Measurements from ENCODE around the gene RPL9. TPM values are rescaled to one million over a fixed set of nuclear protein-coding genes. Genes with fewer than 3 reads are reported as not detected.

RPL9 gene
- total and polyA plus RNA-seq, 2 donors from 2014 or later: 1,087 to 2,403 TPM

DNA sequence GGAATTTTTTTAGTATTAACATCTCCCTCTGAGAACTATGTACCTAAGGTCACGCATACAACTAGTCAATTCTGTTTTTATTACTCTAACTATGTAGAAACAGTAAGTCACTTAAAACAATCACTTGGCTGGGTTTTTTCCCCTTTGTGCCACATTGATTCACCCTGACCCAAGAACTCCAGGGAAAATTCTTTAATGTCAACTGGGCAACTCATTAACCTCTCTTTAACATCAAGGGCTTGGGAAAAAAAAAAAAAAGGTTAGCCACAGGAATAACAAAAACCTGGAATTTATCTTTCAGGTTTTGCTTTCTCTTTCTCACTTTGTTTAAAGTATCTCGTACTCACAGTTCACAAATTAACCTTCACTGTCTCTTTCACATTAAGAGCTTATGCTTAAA is 8.1 kb downstream of the RPL9 start:
- H3K36me3 ChIP-seq (ENCODE audit: control insufficient read depth in 2 of 3, insufficient read depth in 3 of 3, low read length in 3 of 3): peaks cover 8 to 30% (median 22%) of the 10 kb centered on the region in 3 donors
- H3K27me3 ChIP-seq (ENCODE audit: control insufficient read depth, insufficient read depth, low read length): no peaks in the 10 kb centered on the region
- H3K9me3 ChIP-seq (ENCODE audit: control insufficient read depth in 2 of 3, insufficient read depth in 1 of 3, low read length in 3 of 3): no peaks in the 10 kb centered on the region
- FAIRE-seq: no peak
- intact Hi-C loops (cut with DNase I): no loop called here
- no peak overlapping the region for H3K9ac ChIP-seq (ENCODE audit: low read length in 3 of 3)
- peaks cover 0 to 12% (median 11%) of the 10 kb centered on the region in 3 donors for H3K4me1 ChIP-seq (ENCODE audit: control insufficient read depth in 2 of 3, insufficient read depth in 2 of 3, low read depth in 1 of 3, low read length in 3 of 3)
- DNase-seq: peak in 1 of 5 donors; percentile 30
- TF ChIP-seq, protein P1, sequence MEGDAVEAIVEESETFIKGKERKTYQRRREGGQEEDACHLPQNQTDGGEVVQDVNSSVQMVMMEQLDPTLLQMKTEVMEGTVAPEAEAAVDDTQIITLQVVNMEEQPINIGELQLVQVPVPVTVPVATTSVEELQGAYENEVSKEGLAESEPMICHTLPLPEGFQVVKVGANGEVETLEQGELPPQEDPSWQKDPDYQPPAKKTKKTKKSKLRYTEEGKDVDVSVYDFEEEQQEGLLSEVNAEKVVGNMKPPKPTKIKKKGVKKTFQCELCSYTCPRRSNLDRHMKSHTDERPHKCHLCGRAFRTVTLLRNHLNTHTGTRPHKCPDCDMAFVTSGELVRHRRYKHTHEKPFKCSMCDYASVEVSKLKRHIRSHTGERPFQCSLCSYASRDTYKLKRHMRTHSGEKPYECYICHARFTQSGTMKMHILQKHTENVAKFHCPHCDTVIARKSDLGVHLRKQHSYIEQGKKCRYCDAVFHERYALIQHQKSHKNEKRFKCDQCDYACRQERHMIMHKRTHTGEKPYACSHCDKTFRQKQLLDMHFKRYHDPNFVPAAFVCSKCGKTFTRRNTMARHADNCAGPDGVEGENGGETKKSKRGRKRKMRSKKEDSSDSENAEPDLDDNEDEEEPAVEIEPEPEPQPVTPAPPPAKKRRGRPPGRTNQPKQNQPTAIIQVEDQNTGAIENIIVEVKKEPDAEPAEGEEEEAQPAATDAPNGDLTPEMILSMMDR (IDR thresholded peaks at IDR 0.05; ENCODE audit: borderline replicate concordance, extremely low read depth, insufficient read depth): no peak
- H3K4me3 ChIP-seq (ENCODE audit: low read length in 3 of 3): no peak overlapping the region
- H3K27ac ChIP-seq (ENCODE audit: low read depth in 2 of 2, low read length in 2 of 2): peak overlapping the region in 1 of 2 donors; percentile 26

DNA sequence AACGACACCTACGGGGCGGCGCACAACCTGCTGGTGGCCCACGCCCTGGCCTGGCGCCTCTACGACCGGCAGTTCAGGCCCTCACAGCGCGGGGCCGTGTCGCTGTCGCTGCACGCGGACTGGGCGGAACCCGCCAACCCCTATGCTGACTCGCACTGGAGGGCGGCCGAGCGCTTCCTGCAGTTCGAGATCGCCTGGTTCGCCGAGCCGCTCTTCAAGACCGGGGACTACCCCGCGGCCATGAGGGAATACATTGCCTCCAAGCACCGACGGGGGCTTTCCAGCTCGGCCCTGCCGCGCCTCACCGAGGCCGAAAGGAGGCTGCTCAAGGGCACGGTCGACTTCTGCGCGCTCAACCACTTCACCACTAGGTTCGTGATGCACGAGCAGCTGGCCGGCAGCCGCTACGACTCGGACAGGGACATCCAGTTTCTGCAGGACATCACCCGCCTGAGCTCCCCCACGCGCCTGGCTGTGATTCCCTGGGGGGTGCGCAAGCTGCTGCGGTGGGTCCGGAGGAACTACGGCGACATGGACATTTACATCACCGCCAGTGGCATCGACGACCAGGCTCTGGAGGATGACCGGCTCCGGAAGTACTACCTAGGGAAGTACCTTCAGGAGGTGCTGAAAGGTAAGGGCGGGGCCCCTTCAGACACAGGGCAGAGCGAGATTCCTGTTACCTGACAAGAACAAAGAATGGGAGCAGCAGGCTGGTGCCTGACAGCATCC is 11.7 kb downstream of the RPL9 start:
- Histone ChIP-seq H3K27ac (ENCODE audit: low read depth in 2 of 2, low read length in 2 of 2) (no peak overlapping the region), H3K4me1 (ENCODE audit: control insufficient read depth in 2 of 3, insufficient read depth in 2 of 3, low read depth in 1 of 3, low read length in 3 of 3) (peaks cover 0 to 12% (median 11%) of the 10 kb centered on the region in 3 donors), H3K9me3 (ENCODE audit: control insufficient read depth in 2 of 3, insufficient read depth in 1 of 3, low read length in 3 of 3) (no peaks in the 10 kb centered on the region), H3K36me3 (ENCODE audit: control insufficient read depth in 2 of 3, insufficient read depth in 3 of 3, low read length in 3 of 3) (peaks cover 0 to 3% (median 1%) of the 10 kb centered on the region in 3 donors), H3K9ac (ENCODE audit: low read length in 3 of 3) (peak overlapping the region in 1 of 3 donors; percentile 30), H3K27me3 (ENCODE audit: control insufficient read depth, insufficient read depth, low read length) (no peaks in the 10 kb centered on the region), H3K4me3 (ENCODE audit: low read length in 3 of 3) (peak overlapping the region; percentile 26 to 67 (median 64))
- no peak for FAIRE-seq
- TF ChIP-seq, protein P1 (IDR thresholded peaks at IDR 0.05; ENCODE audit: borderline replicate concordance, extremely low read depth, insufficient read depth): no peak
- intact Hi-C loops (cut with DNase I): no loop called here
- DNase-seq: peak; percentile 75 to 90 (median 87)

GRCh38 chr4:39446483-39446841 is 12.3 kb downstream of the RPL9 start:
- FAIRE-seq: no peak
- intact Hi-C loops (cut with DNase I): no loop called here

More at GRCh38 chr4:39446483-39446841, 12.3 kb downstream of the RPL9 start:
- H3K4me1 ChIP-seq (ENCODE audit: control insufficient read depth in 2 of 3, insufficient read depth in 2 of 3, low read depth in 1 of 3, low read length in 3 of 3): peaks cover 0 to 11% (median 10%) of the 10 kb centered on the region in 3 donors
- peak in 2 of 5 donors; percentile 19 to 64 for DNase-seq
- no peaks in the 10 kb centered on the region for H3K36me3 ChIP-seq (ENCODE audit: control insufficient read depth in 2 of 3, insufficient read depth in 3 of 3, low read length in 3 of 3)
- TF ChIP-seq, protein P1 (IDR thresholded peaks at IDR 0.05; ENCODE audit: borderline replicate concordance, extremely low read depth, insufficient read depth): no peak
- peak overlapping the region in 2 of 3 donors; percentile 64 to 67 for H3K4me3 ChIP-seq (ENCODE audit: low read length in 3 of 3)
- no peak overlapping the region for H3K27ac ChIP-seq (ENCODE audit: low read depth in 2 of 2, low read length in 2 of 2)
- H3K9me3 ChIP-seq (ENCODE audit: control insufficient read depth in 2 of 3, insufficient read depth in 1 of 3, low read length in 3 of 3): no peaks in the 10 kb centered on the region
- no peak overlapping the region for H3K9ac ChIP-seq (ENCODE audit: low read length in 3 of 3)
- no peaks in the 10 kb centered on the region for H3K27me3 ChIP-seq (ENCODE audit: control insufficient read depth, insufficient read depth, low read length)

All from kidney (tissue), 14 donors.